H9 (cell line): Measurements from ENCODE around the gene ZNF792. TPM values are rescaled to one million over a fixed set of nuclear protein-coding genes. Genes with fewer than 3 reads are reported as not detected.
A peak's percentile ranks its signal among the peaks of the same experiment; 100 is the strongest.

ENCODE experiments used
- DNase-seq: peaks from one replicate; pipeline ENCODE4 v3.0.0-alpha.2; 2017
- H2AFZ ChIP-seq: one replicate; pipeline ENCODE4 v1.6.1; 2013; ENCODE audit warnings: mild to moderate bottlenecking, low read length, control low read depth, moderate library complexity
- H2AK5ac ChIP-seq: 2 replicates; pipeline ENCODE4 v1.6.1; 2013; ENCODE audit warnings: low read length, control low read depth, mixed read lengths; ENCODE audit not compliant: insufficient read length
- H2BK120ac ChIP-seq: one replicate; pipeline ENCODE4 v1.6.1; 2013; ENCODE audit warnings: low read depth, mild to moderate bottlenecking, low read length, control low read depth, inconsistent platforms; ENCODE audit not compliant: poor library complexity, severe bottlenecking
- H2BK12ac ChIP-seq: 2 replicates; pipeline ENCODE4 v1.6.1; 2013; ENCODE audit warnings: low read length, control low read depth, mixed read lengths, low read depth; ENCODE audit not compliant: insufficient read length
- H2BK15ac ChIP-seq: 2 replicates; pipeline ENCODE4 v1.6.1; 2013; ENCODE audit warnings: low read depth, low read length, control low read depth
- H2BK20ac ChIP-seq: one replicate; pipeline ENCODE4 v1.6.1; 2013; ENCODE audit warnings: low read depth, mild to moderate bottlenecking, low read length, control low read depth, inconsistent platforms; ENCODE audit not compliant: poor library complexity, severe bottlenecking
- H2BK5ac ChIP-seq: 2 replicates; pipeline ENCODE4 v1.6.1; 2013; ENCODE audit warnings: low read length, control low read depth, mixed read lengths; ENCODE audit not compliant: insufficient read length
- H3K14ac ChIP-seq: 2 replicates; pipeline ENCODE4 v1.6.1; 2013; ENCODE audit warnings: low read length, control low read depth; ENCODE audit not compliant: insufficient read depth
- H3K18ac ChIP-seq: 2 replicates; pipeline ENCODE4 v1.6.1; 2013; ENCODE audit warnings: low read depth, mild to moderate bottlenecking, mixed read lengths, low read length, control low read depth; ENCODE audit not compliant: insufficient read length
- H3K23ac ChIP-seq: 2 replicates; pipeline ENCODE4 v1.6.1; 2013; ENCODE audit warnings: low read length, control low read depth, mixed read lengths, low read depth; ENCODE audit not compliant: insufficient read length
- H3K23me2 ChIP-seq: 2 replicates; pipeline ENCODE4 v1.6.1; 2013; ENCODE audit warnings: low read depth, mild to moderate bottlenecking, mixed read lengths, low read length, control low read depth; ENCODE audit not compliant: insufficient read length, poor library complexity, severe bottlenecking
- H3K27ac ChIP-seq: 2 replicates; pipeline ENCODE4 v1.5.1; 2013; ENCODE audit warnings: low read length, control low read depth, mixed read lengths, low read depth; ENCODE audit not compliant: insufficient read length
- H3K27me3 ChIP-seq: 2 replicates; pipeline ENCODE4 v1.6.1; 2013; ENCODE audit warnings: low read length, control low read depth, inconsistent platforms; ENCODE audit not compliant: insufficient read depth
- H3K4ac ChIP-seq: 2 replicates; pipeline ENCODE4 v1.6.1; 2013; ENCODE audit warnings: low read depth, mild to moderate bottlenecking, control low read depth, inconsistent platforms, low read length, moderate library complexity
- H3K4me1 ChIP-seq: 2 replicates; pipeline ENCODE4 v1.6.1; 2013; ENCODE audit warnings: low read length, control low read depth, inconsistent platforms; ENCODE audit not compliant: insufficient read depth
- H3K4me2 ChIP-seq: 2 replicates; pipeline ENCODE4 v1.6.1; 2013; ENCODE audit warnings: low read length, control low read depth, mixed read lengths; ENCODE audit not compliant: insufficient read length, insufficient read depth
- H3K56ac ChIP-seq: 2 replicates; pipeline ENCODE4 v1.6.1; 2013; ENCODE audit warnings: low read depth, mild to moderate bottlenecking, mixed read lengths, low read length, control low read depth; ENCODE audit not compliant: insufficient read length
- H3K79me1 ChIP-seq: 2 replicates; pipeline ENCODE4 v1.6.1; 2013; ENCODE audit warnings: low read depth, mild to moderate bottlenecking, moderate library complexity, low read length, control low read depth, inconsistent platforms; ENCODE audit not compliant: insufficient read depth, poor library complexity, severe bottlenecking
- H3K79me2 ChIP-seq: 2 replicates; pipeline ENCODE4 v1.6.1; 2013; ENCODE audit warnings: low read length, control low read depth, inconsistent platforms; ENCODE audit not compliant: insufficient read depth
- H3K9ac ChIP-seq: 2 replicates; pipeline ENCODE4 v1.6.1; 2013; ENCODE audit warnings: low read length, control low read depth, mixed read lengths; ENCODE audit not compliant: insufficient read length; ENCODE audit errors: extremely low read depth
- H3K9me3 ChIP-seq: one replicate; pipeline ENCODE4 v1.6.1; 2013; ENCODE audit warnings: low read depth, low read length, inconsistent platforms; ENCODE audit not compliant: control insufficient read depth
- H3T11ph ChIP-seq: one replicate; pipeline ENCODE4 v1.6.1; 2013; ENCODE audit warnings: mild to moderate bottlenecking, low read length, control low read depth, inconsistent platforms
- H4K20me1 ChIP-seq: one replicate; pipeline ENCODE4 v1.6.1; 2013; ENCODE audit not compliant: control insufficient read depth, insufficient read length, insufficient read depth
- H4K5ac ChIP-seq: 2 replicates; pipeline ENCODE4 v1.6.1; 2013; ENCODE audit warnings: low read depth, mild to moderate bottlenecking, mixed read lengths, low read length, control low read depth; ENCODE audit not compliant: insufficient read length
- H4K8ac ChIP-seq: replicated peaks from 2 replicates; pipeline ENCODE4 v1.6.1; 2013; ENCODE audit warnings: low read length, control low read depth, mixed read lengths, low read depth; ENCODE audit not compliant: insufficient read length
- H4K91ac ChIP-seq: 2 replicates; pipeline ENCODE4 v1.6.1; 2013; ENCODE audit warnings: low read depth, mild to moderate bottlenecking, moderate library complexity, mixed read lengths, low read length, control low read depth; ENCODE audit not compliant: insufficient read length
- H3K27ac Mint-ChIP-seq, 3 experiments: 2 replicates in 2 of 3; 3 replicates in 1 of 3; pipeline ENCODE4 v1.8.0; 2020 to 2021; ENCODE audit warnings: mixed read lengths in 3 of 3, mild to moderate bottlenecking in 1 of 3, moderate library complexity in 1 of 3
- H3K27me3 Mint-ChIP-seq: 2 replicates; pipeline ENCODE4 v1.8.0; 2021; ENCODE audit warnings: low read depth, mild to moderate bottlenecking, moderate library complexity, mixed read lengths
- H3K36me3 Mint-ChIP-seq, 3 experiments: 2 replicates in 2 of 3; 3 replicates in 1 of 3; pipeline ENCODE4 v1.8.0; 2020 to 2021; ENCODE audit warnings: low read depth in 3 of 3, mixed read lengths in 3 of 3; ENCODE audit not compliant: insufficient read depth in 1 of 3
- H3K4me1 Mint-ChIP-seq, 2 experiments: 2 replicates each; pipeline ENCODE4 v1.8.0; 2020; ENCODE audit warnings: mixed read lengths in 2 of 2
- H3K4me3 Mint-ChIP-seq, 2 experiments: 2 replicates in 1 of 2; 3 replicates in 1 of 2; pipeline ENCODE4 v1.8.0; 2020 to 2021; ENCODE audit warnings: mild to moderate bottlenecking in 2 of 2, mixed read lengths in 2 of 2, moderate library complexity in 1 of 2
- H3K9me3 Mint-ChIP-seq, 2 experiments: 2 replicates in 1 of 2; 3 replicates in 1 of 2; pipeline ENCODE4 v1.8.0; 2020; ENCODE audit warnings: mild to moderate bottlenecking in 2 of 2, mixed read lengths in 2 of 2, moderate library complexity in 1 of 2
- CTCF ChIP-seq: fragments of 200-600 bp; sonication (generic); conservative IDR thresholded peaks from 3 replicates; pipeline ENCODE4 v1.8.0; 2021; ENCODE audit warnings: antibody characterized with exemption, mild to moderate bottlenecking
- WGBS: extraction: QIAGEN DNeasy Blood & Tissue Kit; methylation state at CpG from one replicate; pipeline ENCODE4 v1.1.7; 2013; ENCODE audit warnings: missing lambda C conversion rate, low lambda C conversion rate, mixed read lengths; ENCODE audit not compliant: insufficient read length; ENCODE audit errors: extremely low coverage; 5-methylcytosine and 5-hydroxymethylcytosine counted together
- total RNA-seq: library from RNA; stranded (reverse); gene quantifications from 2 replicates; pipeline ENCODE4 v1.2.1, GENCODE V29; 2021

The ZNF792 gene
- total RNA-seq, 1 experiment from 2014 or later, result 8.3 TPM

DNA sequence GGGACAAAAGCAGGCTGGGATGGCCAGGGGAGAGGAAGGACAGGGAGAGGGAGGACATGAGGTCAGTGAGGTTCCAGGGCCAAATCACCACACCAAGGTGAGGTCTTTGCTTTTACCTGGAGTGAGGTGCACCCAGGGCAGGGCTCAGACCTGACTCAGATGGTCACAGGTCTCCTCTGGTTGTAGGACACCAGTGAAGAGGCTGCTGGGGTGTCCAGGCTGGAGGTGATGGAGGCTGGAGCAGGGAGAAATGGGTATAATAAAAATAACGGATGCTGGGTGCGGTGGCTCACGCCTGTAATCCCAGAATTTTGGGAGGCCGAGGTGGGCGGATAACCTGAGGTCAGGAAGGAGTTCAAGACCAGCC is 43.0 kb upstream of the ZNF792 start:
- WGBS, result no CpG with 5 or more reads among the region's 5 CpGs
- no peak overlapping the region for H2BK20ac ChIP-seq
- H3K79me2 ChIP-seq, result peaks cover 37% of the 10 kb centered on the region; the same call in 1 of the 2 replicates
- no peak overlapping the region; a peak in 1 of 5 replicates for H3K4me3 Mint-ChIP-seq
- no peak overlapping the region for H3K14ac ChIP-seq
- no peak overlapping the region for H2AK5ac ChIP-seq
- no peak overlapping the region for H3K4me2 ChIP-seq
- no peak overlapping the region for H2BK5ac ChIP-seq
- no peak overlapping the region for H2AFZ ChIP-seq
- peak overlapping the region in 2 of 3 experiments; percentile 37 to 85; a peak in 3 of 7 replicates for H3K27ac Mint-ChIP-seq
- H4K8ac ChIP-seq, result no peak overlapping the region
- no peaks in the 10 kb centered on the region for H3K27me3 ChIP-seq
- peaks cover 0 to 2% of the 10 kb centered on the region in 2 experiments; a peak in 3 of 5 replicates for H3K9me3 Mint-ChIP-seq
- no peak overlapping the region for H3K27ac ChIP-seq
- no peak overlapping the region for H4K5ac ChIP-seq
- peaks cover 58 to 80% (median 74%) of the 10 kb centered on the region in 3 experiments for H3K36me3 Mint-ChIP-seq
- H3K9ac ChIP-seq, result no peak overlapping the region
- no peak overlapping the region for H4K91ac ChIP-seq
- H3K23ac ChIP-seq, result no peak overlapping the region
- no peaks in the 10 kb centered on the region for H3K9me3 ChIP-seq
- H2BK12ac ChIP-seq, result no peak overlapping the region
- peaks cover 21 to 23% of the 10 kb centered on the region in 2 experiments for H3K4me1 Mint-ChIP-seq
- H3K79me1 ChIP-seq, result peaks cover 11% of the 10 kb centered on the region
- H3K4ac ChIP-seq, result no peak overlapping the region
- no peak overlapping the region for H3T11ph ChIP-seq
- peaks cover 3% of the 10 kb centered on the region; the same call in 1 of the 2 replicates for H3K4me1 ChIP-seq
- H2BK120ac ChIP-seq, result no peak overlapping the region
- peaks cover 2% of the 10 kb centered on the region for H4K20me1 ChIP-seq
- H3K23me2 ChIP-seq, result no peaks in the 10 kb centered on the region
- H2BK15ac ChIP-seq, result no peak overlapping the region
- no peak for TF ChIP-seq CTCF
- no peak for DNase-seq
- H3K27me3 Mint-ChIP-seq, result no peaks in the 10 kb centered on the region; the same call in 1 of the 2 replicates
- H3K56ac ChIP-seq, result no peak overlapping the region
- H3K18ac ChIP-seq, result no peak overlapping the region
